NCI-H2107 (cell line): Measurements from ENCODE around the gene AIG1.
A peak's percentile ranks its signal among the peaks of the same experiment; 100 is the strongest.
"Not testable (repeated sequence)": the region's sequence is repeated elsewhere in the genome, so short reads cannot be mapped to it uniquely, and the experiment has no call there.

Experiments used
- DNase-seq: peaks from one replicate; lab custom pipeline; 2025; lab: John Stamatoyannopoulos, UW

AIG1 gene

GRCh38 chr6:143060806-143061596 lies at the start of gene AIG1:
Gene AIG1, plus strand, starts transcription at chr6:143060889. Its CDS starts 37 bp downstream, at chr6:143060926.
- peak; percentile 14 for DNase-seq

- DNase-seq, result no peak
Measured at GRCh38 chr6:143014764-143015163, 45.9 kb upstream of the AIG1 start.

- DNase-seq, result no peak
Measured at GRCh38 chr6:143015300-143015706, 45.4 kb upstream of the AIG1 start.

GRCh38 chr6:143018955-143019354 lies 41.7 kb upstream of the AIG1 start:
- no peak for DNase-seq

- DNase-seq, result not testable (repeated sequence)
Measured at GRCh38 chr6:143020862-143021261, 39.8 kb upstream of the AIG1 start.

- no peak for DNase-seq
Measured at GRCh38 chr6:143021543-143021942, 39.1 kb upstream of the AIG1 start.

- DNase-seq, result no peak
Measured at GRCh38 chr6:143022587-143022986, 38.1 kb upstream of the AIG1 start.

GRCh38 chr6:143023695-143024094 lies 37.0 kb upstream of the AIG1 start:
- no peak for DNase-seq

GRCh38 chr6:143024977-143025376 lies 35.7 kb upstream of the AIG1 start:
- no peak for DNase-seq

GRCh38 chr6:143026696-143027449 lies 33.8 kb upstream of the AIG1 start:
- DNase-seq, result no peak

GRCh38 chr6:143034689-143035334 lies 25.9 kb upstream of the AIG1 start:
- no peak for DNase-seq

GRCh38 chr6:143037470-143037869 lies 23.2 kb upstream of the AIG1 start:
- no peak for DNase-seq

GRCh38 chr6:143038833-143039232 lies 21.9 kb upstream of the AIG1 start:
- DNase-seq, result no peak

GRCh38 chr6:143039548-143039947 lies 21.1 kb upstream of the AIG1 start:
- DNase-seq, result no peak

- DNase-seq, result no peak
Measured at GRCh38 chr6:143040018-143040417, 20.7 kb upstream of the AIG1 start.

- DNase-seq, result not testable (repeated sequence)
Measured at GRCh38 chr6:143044345-143044744, 16.3 kb upstream of the AIG1 start.

- no peak for DNase-seq
Measured at GRCh38 chr6:143049611-143050010, 11.1 kb upstream of the AIG1 start.

GRCh38 chr6:143050509-143050908 lies 10.2 kb upstream of the AIG1 start:
- no peak for DNase-seq

- DNase-seq, result no peak
Measured at GRCh38 chr6:143052282-143052681, 8.4 kb upstream of the AIG1 start.

- DNase-seq, result no peak
Measured at GRCh38 chr6:143053856-143054255, 6.8 kb upstream of the AIG1 start.

GRCh38 chr6:143054329-143054728 lies 6.4 kb upstream of the AIG1 start:
- DNase-seq, result no peak

- no peak for DNase-seq
Measured at GRCh38 chr6:143055213-143055612, 5.5 kb upstream of the AIG1 start.

GRCh38 chr6:143055891-143056290 lies 4.8 kb upstream of the AIG1 start:
- DNase-seq, result no peak
